Uterus (tissue), 4 donors: Measurements from ENCODE around the gene ZNF362. TPM values are rescaled to one million over a fixed set of nuclear protein-coding genes. Genes with fewer than 3 reads are reported as not detected.
A peak's percentile ranks its signal among the peaks of the same experiment; 100 is the strongest.

Source experiments
- DNase-seq, 2 donors: peaks; one replicate each; pipeline ENCODE4 v3.0.0-alpha.2; 2019 to 2020
- H3K27ac ChIP-seq, 2 donors: fragments of 200-600 bp; sonication (generic); 1 replicate in 1 of 2; 2 replicates in 1 of 2; pipeline ENCODE4 v1.5.1; 2016 to 2018
- H3K27me3 ChIP-seq, 2 donors: fragments of 200-600 bp; sonication (generic); one replicate each; pipeline ENCODE4 v1.5.1; 2018 to 2019; ENCODE audit warnings: control low read depth in 1 of 2
- H3K36me3 ChIP-seq, 2 donors: fragments of 200-600 bp; sonication (generic); one replicate each; pipeline ENCODE4 v1.5.1; 2019; ENCODE audit warnings: control low read depth in 1 of 2
- H3K4me1 ChIP-seq, 2 donors: fragments of 200-600 bp; sonication (generic); one replicate each; pipeline ENCODE4 v1.5.1; 2018 to 2019; ENCODE audit warnings: control low read depth in 1 of 2
- H3K4me3 ChIP-seq, 2 donors: fragments of 200-600 bp; sonication (generic); 1 replicate in 1 of 2; 2 replicates in 1 of 2; pipeline ENCODE4 v1.5.1; 2018 to 2019; ENCODE audit warnings: mild to moderate bottlenecking in 1 of 2
- H3K9me3 ChIP-seq, 2 donors: fragments of 200-600 bp; sonication (generic); one replicate each; pipeline ENCODE4 v1.5.1; 2019; ENCODE audit warnings: control low read depth in 1 of 2
- POLR2A ChIP-seq, 2 donors: fragments of 450-650 bp; IDR thresholded peaks; one replicate each; pipeline ENCODE4 v1.6.1; 2016; ENCODE audit warnings: antibody characterized with exemption in 2 of 2, mild to moderate bottlenecking in 1 of 2, moderate library complexity in 1 of 2
- intact Hi-C: fragments of 100-400 bp; cut with DNase I; formaldehyde crosslinking; loops from one replicate; pipeline ENCODE4 v1.15.1; 2023; ENCODE audit warnings: low total_unique reads
- total RNA-seq, 4 donors: library from RNA; depleted of rRNA in 3 of 4; stranded (reverse); fragments of >200 nt in 3 of 4; gene quantifications; one replicate each; pipeline versions ENCODE4 v1.1.0 to v1.2.4, GENCODE V29; 2014 to 2023
- TF ChIP-seq, protein P1 (sequence below), 4 experiments: fragments of 200-600 bp in 2 of 4; fragments of 450-650 bp in 2 of 4; sonication (generic) in 2 of 4; IDR thresholded peaks; one replicate each; pipeline ENCODE4 v1.5.1; 2016 to 2019; ENCODE audit warnings: antibody characterized with exemption in 4 of 4, mild to moderate bottlenecking in 2 of 4, moderate library complexity in 1 of 4
- donor health status: DM: yes; HTN: yes; CAD: no.

ZNF362 gene
- total RNA-seq, 4 donors from 2014 or later = 9.2 to 45.3 (median 25.8) TPM

DNA sequence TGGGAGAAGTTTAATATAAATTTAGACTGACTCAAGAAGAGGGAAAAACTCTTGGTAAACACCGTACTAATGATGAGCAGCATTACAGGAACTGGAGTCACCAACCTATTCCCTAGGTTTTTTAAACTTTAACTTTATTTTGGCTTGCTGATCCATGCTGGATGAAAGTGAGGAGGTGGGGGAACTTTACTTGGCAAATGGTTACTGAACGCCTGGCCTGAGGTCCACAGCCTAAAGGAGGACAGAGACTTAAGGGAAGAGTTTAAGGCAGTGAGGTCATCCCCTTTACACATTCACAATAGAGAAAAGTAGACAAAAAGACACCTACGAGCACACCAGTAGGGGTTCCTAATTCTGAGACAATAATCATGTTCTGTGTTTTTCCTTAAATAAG lies 90.2 kb downstream of the ZNF362 start:
- DNase-seq = no peak
- H3K4me1 ChIP-seq = peaks cover 13 to 16% of the 10 kb centered on the region in 2 donors
- TF ChIP-seq POLR2A (IDR thresholded peaks at IDR 0.05) = no peak
- H3K36me3 ChIP-seq = no peaks in the 10 kb centered on the region
- H3K4me3 ChIP-seq = peak overlapping the region in 1 of 2 donors; percentile 95
- intact Hi-C loops = no loop called here
- no peaks in the 10 kb centered on the region for H3K9me3 ChIP-seq
- no peaks in the 10 kb centered on the region for H3K27me3 ChIP-seq
- H3K27ac ChIP-seq = peak overlapping the region; percentile 99

DNA sequence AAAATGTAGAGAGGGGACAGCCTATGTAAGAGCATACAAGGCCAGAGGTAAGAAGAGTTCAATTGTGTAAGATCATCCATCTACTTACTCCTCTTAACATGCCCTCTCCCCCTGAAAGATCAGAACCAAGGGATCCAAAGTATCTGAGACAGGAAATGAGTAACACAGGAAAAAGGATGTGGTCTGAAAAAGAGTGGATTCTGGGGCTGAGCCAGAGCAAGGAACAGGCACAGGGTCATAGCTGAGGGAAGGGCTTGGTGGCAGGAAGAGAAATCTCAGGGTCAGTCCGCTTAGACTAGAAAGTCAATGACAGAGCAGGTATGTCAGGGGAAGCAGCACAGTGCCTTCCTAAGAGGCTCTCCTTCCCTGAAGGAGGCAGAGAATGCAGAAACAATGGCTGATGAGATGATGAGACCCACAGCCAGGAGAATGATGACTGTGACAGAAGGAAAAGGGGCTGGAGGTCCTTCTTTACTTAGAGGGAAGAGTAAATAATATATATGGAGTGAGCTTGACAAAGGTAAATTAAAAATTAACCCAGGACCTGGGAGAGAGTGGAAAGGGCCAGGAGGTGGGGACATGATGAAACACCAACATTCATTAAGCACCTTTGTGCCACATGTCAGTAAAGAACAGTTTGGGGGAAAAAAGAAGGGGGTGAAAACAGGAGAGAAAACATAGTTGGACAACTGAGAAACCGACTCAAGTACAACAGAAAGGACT lies 90.8 kb downstream of the ZNF362 start:
- Histone ChIP-seq H3K4me3 (peak overlapping the region; percentile 64 to 95), H3K36me3 (no peaks in the 10 kb centered on the region), H3K27ac (peak overlapping the region; percentile 99), H3K9me3 (no peaks in the 10 kb centered on the region), H3K4me1 (peaks cover 13 to 16% of the 10 kb centered on the region in 2 donors), H3K27me3 (no peaks in the 10 kb centered on the region)
- intact Hi-C loops = no loop called here
- peak; percentile 50 to 75 for DNase-seq
- TF ChIP-seq, protein P1, sequence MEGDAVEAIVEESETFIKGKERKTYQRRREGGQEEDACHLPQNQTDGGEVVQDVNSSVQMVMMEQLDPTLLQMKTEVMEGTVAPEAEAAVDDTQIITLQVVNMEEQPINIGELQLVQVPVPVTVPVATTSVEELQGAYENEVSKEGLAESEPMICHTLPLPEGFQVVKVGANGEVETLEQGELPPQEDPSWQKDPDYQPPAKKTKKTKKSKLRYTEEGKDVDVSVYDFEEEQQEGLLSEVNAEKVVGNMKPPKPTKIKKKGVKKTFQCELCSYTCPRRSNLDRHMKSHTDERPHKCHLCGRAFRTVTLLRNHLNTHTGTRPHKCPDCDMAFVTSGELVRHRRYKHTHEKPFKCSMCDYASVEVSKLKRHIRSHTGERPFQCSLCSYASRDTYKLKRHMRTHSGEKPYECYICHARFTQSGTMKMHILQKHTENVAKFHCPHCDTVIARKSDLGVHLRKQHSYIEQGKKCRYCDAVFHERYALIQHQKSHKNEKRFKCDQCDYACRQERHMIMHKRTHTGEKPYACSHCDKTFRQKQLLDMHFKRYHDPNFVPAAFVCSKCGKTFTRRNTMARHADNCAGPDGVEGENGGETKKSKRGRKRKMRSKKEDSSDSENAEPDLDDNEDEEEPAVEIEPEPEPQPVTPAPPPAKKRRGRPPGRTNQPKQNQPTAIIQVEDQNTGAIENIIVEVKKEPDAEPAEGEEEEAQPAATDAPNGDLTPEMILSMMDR (IDR thresholded peaks at IDR 0.05) = no peak
- peak; percentile 54 to 62 for TF ChIP-seq POLR2A (IDR thresholded peaks at IDR 0.05)

DNA sequence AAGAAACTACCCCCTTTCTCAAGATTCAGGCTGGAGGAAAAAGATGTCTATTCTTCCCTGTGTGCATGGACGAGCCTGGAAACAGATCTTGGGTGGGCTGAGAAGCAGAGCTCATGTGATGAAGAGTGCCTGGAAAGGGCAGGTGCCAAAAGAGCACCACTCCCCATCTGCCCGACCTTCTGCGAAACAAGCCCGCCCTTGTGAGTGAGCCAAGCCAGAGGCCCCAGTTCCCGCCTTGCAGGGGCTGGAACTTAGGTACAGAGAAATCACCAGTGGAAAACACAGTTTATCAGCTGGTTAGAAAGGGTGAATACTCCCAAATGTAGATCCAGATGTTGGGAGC lies 91.3 kb downstream of the ZNF362 start:
- peak; percentile 51 to 58 for DNase-seq
- Histone ChIP-seq H3K4me3 (peak overlapping the region; percentile 64 to 95), H3K36me3 (no peaks in the 10 kb centered on the region), H3K27me3 (no peaks in the 10 kb centered on the region), H3K4me1 (peaks cover 13 to 14% of the 10 kb centered on the region in 2 donors), H3K9me3 (no peaks in the 10 kb centered on the region), H3K27ac (peak overlapping the region; percentile 99)
- TF ChIP-seq POLR2A (IDR thresholded peaks at IDR 0.05) = no peak
- TF ChIP-seq, protein P1 (IDR thresholded peaks at IDR 0.05) = no peak
- intact Hi-C loops = no loop called here

DNA sequence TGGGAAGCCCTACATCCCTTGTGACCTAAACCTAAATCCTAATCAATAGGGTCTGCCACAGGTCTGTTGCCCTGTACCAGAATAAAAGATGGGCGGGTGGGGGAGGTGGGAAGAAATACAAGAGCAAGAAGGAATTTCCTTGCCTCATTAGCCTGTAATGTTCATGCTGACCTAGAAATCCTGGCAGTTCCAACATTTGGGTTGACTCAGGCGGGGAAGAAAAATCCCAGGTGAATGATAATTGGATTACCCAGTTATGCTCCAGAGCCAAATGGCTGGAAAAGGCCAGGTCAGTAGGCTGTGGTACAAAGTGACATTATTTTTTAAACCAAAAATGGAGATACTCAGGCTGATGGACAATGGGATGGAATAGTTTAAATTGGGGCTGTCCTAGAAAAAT lies 91.9 kb downstream of the ZNF362 start:
- intact Hi-C loops = no loop called here
- DNase-seq = peak in 1 of 2 donors; percentile 42
- H3K4me1 ChIP-seq = peaks cover 9 to 13% of the 10 kb centered on the region in 2 donors
- H3K4me3 ChIP-seq = peak overlapping the region; percentile 64 to 95
- no peaks in the 10 kb centered on the region for H3K27me3 ChIP-seq
- H3K36me3 ChIP-seq = no peaks in the 10 kb centered on the region
- no peaks in the 10 kb centered on the region for H3K9me3 ChIP-seq
- TF ChIP-seq, protein P1 (IDR thresholded peaks at IDR 0.05) = no peak
- TF ChIP-seq POLR2A (IDR thresholded peaks at IDR 0.05) = no peak
- peak overlapping the region; percentile 99 for H3K27ac ChIP-seq

DNA sequence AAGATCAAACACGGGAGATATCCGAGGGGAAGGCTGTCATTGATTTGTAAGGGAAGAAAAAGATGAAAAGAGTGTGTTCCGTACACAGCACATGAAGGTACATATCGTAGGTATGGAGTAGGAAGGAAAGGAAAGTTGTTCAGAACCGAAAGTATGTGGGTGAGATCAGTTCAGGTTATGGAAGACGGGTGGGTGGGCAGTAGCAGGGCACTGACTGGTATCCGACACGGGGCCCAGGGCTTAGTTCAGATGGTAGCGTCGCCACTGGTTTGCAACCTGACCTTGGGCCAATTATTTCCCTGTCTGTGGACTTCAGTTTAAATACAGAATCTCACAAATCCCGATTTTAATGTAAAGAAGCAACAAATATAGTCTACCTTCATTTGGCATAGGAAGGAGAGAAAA lies 92.4 kb downstream of the ZNF362 start:
- Histone ChIP-seq H3K9me3 (no peaks in the 10 kb centered on the region), H3K4me3 (peak overlapping the region; percentile 64 to 95), H3K4me1 (peaks cover 9 to 13% of the 10 kb centered on the region in 2 donors), H3K36me3 (no peaks in the 10 kb centered on the region), H3K27me3 (no peaks in the 10 kb centered on the region), H3K27ac (peak overlapping the region; percentile 99)
- intact Hi-C loops = no loop called here
- TF ChIP-seq, protein P1 (IDR thresholded peaks at IDR 0.05) = no peak
- TF ChIP-seq POLR2A (IDR thresholded peaks at IDR 0.05) = no peak
- no peak for DNase-seq
